NCI-H82 (cell line): ENCODE results near the gene FGFRL1.

Experiments
- DNase-seq: peaks from one replicate; lab custom pipeline; 2025; lab: John Stamatoyannopoulos, UW

The FGFRL1 gene

DNA sequence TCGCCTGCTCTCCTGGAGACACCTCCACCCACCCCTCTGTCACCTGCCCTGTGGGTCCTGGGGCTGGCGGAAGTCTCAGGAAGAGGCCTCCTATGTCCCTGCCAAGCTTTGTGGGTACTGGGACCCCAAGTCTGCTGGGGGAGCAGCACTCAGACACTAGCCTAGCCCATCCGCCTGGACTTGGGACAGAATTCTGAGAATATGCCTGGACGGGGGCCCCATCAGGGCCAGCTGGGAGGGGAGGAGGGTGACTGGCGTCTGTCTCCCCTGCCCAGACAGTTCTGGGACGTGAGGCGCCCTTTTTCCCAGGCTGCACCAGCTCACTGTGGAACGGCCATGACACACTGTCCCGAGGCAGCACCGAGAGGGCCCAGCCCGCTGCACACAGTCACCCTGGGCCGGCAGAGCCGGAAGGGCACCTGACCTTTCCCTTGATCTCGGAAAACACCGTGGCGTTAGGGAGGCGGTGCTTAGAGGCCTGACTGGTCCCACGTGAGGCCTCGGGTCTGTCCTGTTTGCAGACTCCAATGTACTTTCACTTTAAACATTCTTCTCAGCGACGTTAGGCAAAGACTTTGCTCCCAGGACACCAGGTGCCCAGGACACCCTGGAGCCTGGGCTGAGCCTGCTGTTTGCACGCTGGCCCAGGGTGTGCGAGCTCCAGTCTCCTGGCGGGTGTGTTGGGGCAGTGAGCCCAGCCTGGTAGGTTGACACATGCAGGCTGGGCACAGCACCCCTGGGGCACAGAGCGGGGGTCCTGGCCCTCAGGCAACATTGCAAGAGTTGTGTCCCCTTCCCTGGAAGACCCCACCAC is 18.9 kb upstream of the FGFRL1 start:
- no peak for DNase-seq

- peak; percentile 41 for DNase-seq
Measured at GRCh38 chr4:993111-994029, 18.1 kb upstream of the FGFRL1 start, which contains the start of gene SLC26A1. SLC26A1 (minus strand) TSS chr4:993404; CDS start chr4:991703, 1,701 bp downstream.

GRCh38 chr4:995311-996026 is 16.0 kb upstream of the FGFRL1 start:
- DNase-seq: no peak

GRCh38 chr4:996030-996996 is 15.1 kb upstream of the FGFRL1 start:
- DNase-seq: no peak

DNA sequence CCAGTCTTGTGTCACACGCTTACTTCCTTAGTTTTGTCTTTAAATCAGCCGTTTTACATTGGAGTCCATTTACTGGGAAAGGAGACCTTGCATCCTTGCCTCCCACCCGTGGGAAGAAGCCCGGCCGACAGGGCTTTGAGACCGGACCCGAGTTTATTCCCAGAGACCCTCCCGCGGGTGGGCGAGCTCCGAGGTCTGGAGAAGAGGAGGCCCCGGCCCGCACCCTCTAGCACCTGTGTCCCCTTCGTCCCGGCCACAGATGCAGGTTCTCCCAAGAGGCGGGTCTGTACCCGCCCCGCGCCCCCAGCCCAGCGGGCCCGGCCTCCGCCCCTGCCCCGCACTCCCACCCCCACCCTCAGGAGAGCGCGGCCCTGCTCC is 14.4 kb upstream of the FGFRL1 start:
- no peak for DNase-seq

DNA sequence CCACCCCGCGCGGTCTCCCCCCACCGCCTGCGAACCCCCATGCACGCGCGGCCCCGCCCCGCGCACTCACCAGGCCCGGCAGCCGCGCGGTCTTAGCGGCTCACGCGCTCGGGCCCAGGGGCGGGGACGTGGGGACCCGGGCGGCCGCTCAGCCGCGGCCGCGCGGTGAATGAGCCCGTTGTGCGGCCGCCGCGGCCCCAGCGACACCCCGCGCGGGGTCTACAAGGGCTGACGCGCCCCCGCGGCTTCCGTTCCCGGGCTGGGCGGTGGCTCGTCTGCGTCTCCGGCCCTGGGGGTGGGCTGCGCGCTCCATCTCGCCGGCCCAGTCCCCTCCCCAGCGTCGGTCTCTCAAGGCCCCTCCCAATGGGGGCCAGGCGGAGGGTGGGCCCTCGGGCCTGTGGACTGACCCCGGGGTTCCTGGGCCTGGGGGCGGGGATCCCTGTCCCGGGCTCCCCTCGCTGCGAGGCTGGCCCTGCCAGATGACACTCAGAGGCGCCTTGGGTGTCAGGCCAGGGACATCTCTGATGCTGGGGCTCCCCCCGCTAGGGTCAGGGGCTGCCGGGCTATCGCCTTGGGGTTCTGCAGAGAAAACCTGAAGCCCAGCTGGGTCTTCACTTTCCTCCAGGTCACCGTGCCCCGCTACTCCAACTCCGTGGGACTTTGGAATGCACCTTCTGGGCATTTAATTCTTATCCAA is 13.9 kb upstream of the FGFRL1 start:
- DNase-seq: no peak

DNA sequence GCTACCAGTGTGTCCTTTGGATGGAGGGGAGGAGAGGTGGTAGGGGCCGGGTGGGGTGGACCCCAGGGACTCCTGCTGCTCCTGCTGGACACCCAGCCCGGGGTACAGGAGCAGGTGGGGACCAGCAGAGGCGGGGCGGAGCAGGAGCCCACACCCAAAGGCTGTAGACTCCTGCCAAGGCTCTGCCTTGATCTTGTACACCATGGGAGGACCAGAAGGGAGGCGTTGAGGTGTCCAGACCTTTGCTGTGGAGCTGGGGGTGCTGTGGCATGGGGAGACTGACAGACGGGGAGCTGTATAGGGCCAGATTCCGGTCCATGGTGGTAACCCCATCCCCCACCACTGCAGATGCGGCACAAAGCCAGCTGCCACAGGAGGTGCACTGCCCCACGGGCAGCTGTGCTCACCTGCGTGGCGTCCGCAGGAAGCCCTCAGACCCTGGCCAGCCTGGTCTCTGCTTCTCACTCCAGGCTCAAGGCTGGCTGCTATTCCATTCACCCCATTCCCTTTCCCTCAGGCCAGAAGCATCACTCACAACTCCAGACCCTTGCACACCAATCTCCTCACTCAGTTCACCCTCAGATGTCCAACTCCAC is 13.2 kb upstream of the FGFRL1 start:
- no peak for DNase-seq

DNA sequence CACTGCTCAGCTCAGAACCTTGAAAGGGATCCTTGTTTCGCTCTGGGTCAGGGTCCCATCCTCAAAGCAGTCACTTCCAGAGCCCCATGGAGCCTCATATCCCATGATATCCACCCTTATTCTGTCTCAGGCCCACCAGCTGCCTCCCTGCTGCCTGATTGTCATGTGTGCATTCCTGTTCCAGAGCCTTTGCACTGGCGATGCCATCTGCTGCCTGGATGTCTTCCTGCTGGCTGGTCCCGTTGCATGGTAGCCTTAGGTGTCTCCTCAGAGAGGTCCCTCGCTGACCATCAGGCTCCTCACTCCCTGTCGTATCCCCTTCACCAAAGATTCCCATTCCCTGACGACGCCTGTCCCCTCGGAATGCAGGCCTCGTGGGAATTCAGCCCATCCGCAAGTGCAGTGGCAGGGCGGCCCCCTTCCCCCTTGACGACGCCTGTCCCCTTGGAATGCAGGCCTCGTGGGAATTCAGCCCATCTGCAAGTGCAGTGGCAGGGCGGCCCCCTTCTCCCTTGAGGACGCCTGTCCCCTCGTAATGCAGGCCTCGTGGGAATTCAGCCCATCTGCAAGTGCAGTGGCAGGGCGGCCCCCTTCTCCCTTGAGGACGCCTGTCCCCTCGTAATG is 12.1 kb upstream of the FGFRL1 start:
- peak; percentile 48 for DNase-seq

GRCh38 chr4:999882-1000425 is 11.5 kb upstream of the FGFRL1 start:
- no peak for DNase-seq

GRCh38 chr4:1000686-1001260 is 10.7 kb upstream of the FGFRL1 start:
- DNase-seq: no peak

DNA sequence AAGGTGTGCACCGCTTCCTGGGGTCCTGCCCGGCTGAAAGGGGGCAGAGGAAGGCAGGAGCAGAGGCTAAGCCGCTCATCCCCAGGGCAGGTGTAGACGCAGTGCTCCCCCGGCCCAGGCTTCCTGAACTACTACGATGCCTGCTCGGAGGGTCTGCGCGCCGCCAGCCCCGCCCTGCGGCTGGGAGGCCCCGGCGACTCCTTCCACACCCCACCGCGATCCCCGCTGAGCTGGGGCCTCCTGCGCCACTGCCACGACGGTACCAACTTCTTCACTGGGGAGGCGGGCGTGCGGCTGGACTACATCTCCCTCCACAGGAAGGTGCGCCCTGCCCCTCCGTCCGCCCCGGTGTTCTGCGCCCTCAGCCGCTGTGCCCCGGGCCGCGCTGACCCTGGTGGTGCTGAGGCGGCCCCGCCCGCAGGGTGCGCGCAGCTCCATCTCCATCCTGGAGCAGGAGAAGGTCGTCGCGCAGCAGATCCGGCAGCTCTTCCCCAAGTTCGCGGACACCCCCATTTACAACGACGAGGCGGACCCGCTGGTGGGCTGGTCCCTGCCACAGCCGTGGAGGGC is 9.8 kb upstream of the FGFRL1 start:
- no peak for DNase-seq

DNA sequence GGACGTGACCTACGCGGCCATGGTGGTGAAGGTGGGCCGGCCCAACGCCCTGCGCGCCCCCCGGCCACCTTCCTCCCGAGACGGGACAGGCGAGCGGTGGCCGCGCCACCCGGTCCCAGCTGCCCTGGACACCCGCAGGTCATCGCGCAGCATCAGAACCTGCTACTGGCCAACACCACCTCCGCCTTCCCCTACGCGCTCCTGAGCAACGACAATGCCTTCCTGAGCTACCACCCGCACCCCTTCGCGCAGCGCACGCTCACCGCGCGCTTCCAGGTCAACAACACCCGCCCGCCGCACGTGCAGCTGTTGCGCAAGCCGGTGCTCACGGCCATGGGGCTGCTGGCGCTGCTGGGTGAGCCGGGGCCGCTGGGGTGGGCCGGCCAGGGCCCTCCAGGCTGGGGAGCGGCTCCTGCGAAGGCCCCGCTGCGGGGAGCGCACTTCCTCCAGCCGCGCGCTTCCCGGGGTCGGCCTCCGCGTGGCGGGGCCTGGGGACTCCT is 9.2 kb upstream of the FGFRL1 start:
- peak; percentile 10 for DNase-seq

DNA sequence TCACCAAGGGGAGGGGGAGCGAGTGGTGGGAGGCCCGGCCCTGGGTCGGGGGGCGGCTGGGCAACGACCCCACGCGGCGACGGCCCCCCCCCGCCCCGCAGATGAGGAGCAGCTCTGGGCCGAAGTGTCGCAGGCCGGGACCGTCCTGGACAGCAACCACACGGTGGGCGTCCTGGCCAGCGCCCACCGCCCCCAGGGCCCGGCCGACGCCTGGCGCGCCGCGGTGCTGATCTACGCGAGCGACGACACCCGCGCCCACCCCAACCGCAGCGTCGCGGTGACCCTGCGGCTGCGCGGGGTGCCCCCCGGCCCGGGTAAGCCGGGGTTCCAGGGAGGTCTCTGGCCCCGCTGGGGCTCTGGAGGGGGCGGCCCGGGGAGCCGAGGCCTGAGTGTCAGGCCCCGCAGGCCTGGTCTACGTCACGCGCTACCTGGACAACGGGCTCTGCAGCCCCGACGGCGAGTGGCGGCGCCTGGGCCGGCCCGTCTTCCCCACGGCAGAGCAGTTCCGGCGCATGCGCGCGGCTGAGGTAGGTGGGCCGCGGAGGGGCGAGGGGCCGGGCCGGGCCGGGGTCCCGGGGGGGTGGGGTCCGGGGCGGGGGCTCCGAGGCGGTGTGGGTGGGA is 8.7 kb upstream of the FGFRL1 start:
- DNase-seq: no peak

DNA sequence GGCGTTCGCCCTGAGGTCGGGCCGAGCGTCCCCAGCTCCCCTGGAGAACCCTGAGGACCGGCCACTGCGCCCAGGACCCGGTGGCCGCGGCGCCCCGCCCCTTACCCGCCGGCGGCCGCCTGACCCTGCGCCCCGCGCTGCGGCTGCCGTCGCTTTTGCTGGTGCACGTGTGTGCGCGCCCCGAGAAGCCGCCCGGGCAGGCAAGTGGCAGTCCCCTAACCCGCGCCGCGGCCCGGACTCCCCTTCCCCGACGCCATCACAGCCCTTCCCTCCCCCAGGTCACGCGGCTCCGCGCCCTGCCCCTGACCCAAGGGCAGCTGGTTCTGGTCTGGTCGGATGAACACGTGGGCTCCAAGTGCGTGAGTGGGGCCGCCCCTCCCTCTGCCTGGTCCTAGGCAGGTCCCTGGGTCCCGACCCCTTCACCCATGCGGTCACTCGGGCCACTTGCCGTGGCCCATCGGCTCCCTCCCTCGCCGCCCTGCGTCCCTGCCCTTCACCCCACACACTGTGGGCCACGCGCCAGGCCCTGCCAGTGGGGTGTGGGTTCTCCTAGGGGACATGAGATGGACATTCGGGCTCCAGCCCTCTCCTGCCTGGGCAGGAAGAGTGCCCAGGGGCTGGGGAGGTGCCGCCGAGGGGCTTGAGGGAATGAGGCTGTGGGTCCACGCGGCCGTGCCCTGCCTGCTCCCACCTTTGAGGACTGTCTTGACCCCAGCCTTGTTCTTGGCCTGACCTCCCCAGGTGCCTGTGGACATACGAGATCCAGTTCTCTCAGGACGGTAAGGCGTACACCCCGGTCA is 8.0 kb upstream of the FGFRL1 start:
- no peak for DNase-seq

DNA sequence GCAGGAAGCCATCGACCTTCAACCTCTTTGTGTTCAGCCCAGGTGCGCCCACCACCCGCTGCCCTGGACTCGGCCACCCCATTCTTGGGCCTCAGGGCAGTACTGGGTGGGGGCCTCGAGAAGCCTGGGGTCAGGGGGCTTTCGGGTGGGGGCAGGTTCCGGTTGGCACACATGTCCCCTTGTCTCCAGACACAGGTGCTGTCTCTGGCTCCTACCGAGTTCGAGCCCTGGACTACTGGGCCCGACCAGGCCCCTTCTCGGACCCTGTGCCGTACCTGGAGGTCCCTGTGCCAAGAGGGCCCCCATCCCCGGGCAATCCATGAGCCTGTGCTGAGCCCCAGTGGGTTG is 7.4 kb upstream of the FGFRL1 start:
- DNase-seq: no peak

- DNase-seq: no peak
Measured at GRCh38 chr4:1004557-1005485, 6.6 kb upstream of the FGFRL1 start.
